ENCODE results near the gene NCL. TPM values are rescaled to one million over a fixed set of nuclear protein-coding genes. Genes with fewer than 3 reads are reported as not detected.

NCL gene
- total and polyA plus RNA-seq, 7 donors = 221 to 632 (median 382) TPM

DNA sequence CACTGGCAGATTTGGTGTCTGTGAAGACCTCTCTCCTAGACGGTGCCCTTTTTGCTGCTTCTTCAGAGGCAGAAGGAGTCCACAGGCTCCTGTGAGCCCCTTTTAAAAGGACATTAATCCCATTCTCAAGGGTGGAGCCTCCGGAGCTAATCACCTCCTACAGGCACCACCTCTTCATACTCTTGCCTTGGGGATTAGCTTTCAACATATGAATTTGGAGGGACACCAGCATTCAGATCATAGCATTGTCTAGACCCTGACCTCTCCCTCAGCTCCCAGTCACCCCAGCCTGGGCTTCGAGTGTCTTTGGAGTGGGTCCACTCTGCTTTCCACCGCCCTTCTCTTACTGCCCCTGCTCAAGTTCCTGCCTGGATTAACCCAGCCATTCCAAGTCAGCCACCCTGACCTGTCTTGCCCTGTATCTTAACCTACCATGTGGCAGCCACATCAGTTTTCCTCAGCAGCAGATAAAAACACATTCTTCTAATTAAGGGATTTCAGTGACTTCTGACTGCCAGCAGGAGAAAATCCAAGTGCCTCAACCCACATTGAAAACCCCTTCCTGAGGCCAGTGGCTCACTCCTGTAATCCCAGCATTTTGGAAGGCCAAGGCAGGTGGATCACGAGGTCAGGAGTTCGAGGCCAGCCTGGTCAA lies 6.1 kb upstream of the NCL start:
- DNase-seq = no peak
- WGBS, 3 donors = 67 to 71% (median 71%) methylated on average over 6 of the region's 6 CpGs
- no peak overlapping the region for H3K4me3 ChIP-seq
- TF ChIP-seq CTCF (IDR thresholded peaks at IDR 0.05) = no peak
- intact Hi-C loops (cut with DNase I) = no loop called here
- H3K36me3 ChIP-seq (ENCODE audit: insufficient read depth in 1 of 2, low read depth in 1 of 2) = no peaks in the 10 kb centered on the region
- no peaks in the 10 kb centered on the region for H3K27me3 ChIP-seq (ENCODE audit: insufficient read depth in 3 of 3, low read length in 2 of 3)
- H3K9me3 ChIP-seq = no peaks in the 10 kb centered on the region
- no peak for ATAC-seq
- H3K4me1 ChIP-seq = peaks cover 3% of the 10 kb centered on the region
- no peak overlapping the region for H3K27ac ChIP-seq

DNA sequence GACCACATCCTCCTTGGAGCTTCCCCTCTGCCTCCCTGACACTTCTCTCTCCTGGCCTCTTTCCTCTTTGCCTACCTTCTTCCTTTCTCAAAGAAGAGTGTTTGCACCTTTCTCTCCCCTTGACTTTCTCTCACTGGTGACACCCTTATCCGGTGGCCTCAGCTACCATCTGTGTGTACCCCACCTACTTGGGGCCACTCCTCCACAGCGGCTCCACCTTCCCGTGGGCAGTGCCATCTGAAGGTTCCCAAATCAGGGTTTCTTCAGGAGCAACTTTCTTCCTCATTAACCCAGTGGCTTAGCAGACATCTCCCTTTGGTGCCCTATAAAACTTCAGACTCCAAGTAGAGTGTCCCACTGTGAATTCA lies 5.3 kb upstream of the NCL start:
- intact Hi-C loops (cut with DNase I) = loop anchor here in 1 of 2 donors (5.0 kb wide), 1 partner anchor 43 kb away; no protein-coding TSS in a partner anchor
- DNase-seq (no peak), ATAC-seq (no peak)
- Histone ChIP-seq H3K27ac (no peak overlapping the region), H3K27me3 (ENCODE audit: insufficient read depth in 3 of 3, low read length in 2 of 3) (no peaks in the 10 kb centered on the region), H3K36me3 (ENCODE audit: insufficient read depth in 1 of 2, low read depth in 1 of 2) (no peaks in the 10 kb centered on the region), H3K4me1 (peaks cover 6% of the 10 kb centered on the region), H3K4me3 (no peak overlapping the region), H3K9me3 (no peaks in the 10 kb centered on the region)
- 55 to 71% (median 62%) methylated on average over 3 of the region's 3 CpGs for WGBS, 3 donors
- TF ChIP-seq CTCF (IDR thresholded peaks at IDR 0.05) = no peak

- DNase-seq (no peak), ATAC-seq (no peak)
- TF ChIP-seq CTCF (IDR thresholded peaks at IDR 0.05) = no peak
- no peaks in the 10 kb centered on the region for H3K27me3 ChIP-seq (ENCODE audit: insufficient read depth in 3 of 3, low read length in 2 of 3)
- peaks cover 10% of the 10 kb centered on the region for H3K4me1 ChIP-seq
- intact Hi-C loops (cut with DNase I) = loop anchor here in 1 of 2 donors (5.0 kb wide), 1 partner anchor 44 kb away; no protein-coding TSS in a partner anchor
- H3K9me3 ChIP-seq = no peaks in the 10 kb centered on the region
- no peak overlapping the region for H3K4me3 ChIP-seq
- H3K36me3 ChIP-seq (ENCODE audit: insufficient read depth in 1 of 2, low read depth in 1 of 2) = peaks cover 0 to 6% of the 10 kb centered on the region in 2 donors
- 66 to 74% (median 67%) methylated on average over 12 of the region's 12 CpGs for WGBS, 3 donors
- no peak overlapping the region for H3K27ac ChIP-seq
Measured at GRCh38 chr2:231467613-231468530, 3.6 kb upstream of the NCL start.

DNA sequence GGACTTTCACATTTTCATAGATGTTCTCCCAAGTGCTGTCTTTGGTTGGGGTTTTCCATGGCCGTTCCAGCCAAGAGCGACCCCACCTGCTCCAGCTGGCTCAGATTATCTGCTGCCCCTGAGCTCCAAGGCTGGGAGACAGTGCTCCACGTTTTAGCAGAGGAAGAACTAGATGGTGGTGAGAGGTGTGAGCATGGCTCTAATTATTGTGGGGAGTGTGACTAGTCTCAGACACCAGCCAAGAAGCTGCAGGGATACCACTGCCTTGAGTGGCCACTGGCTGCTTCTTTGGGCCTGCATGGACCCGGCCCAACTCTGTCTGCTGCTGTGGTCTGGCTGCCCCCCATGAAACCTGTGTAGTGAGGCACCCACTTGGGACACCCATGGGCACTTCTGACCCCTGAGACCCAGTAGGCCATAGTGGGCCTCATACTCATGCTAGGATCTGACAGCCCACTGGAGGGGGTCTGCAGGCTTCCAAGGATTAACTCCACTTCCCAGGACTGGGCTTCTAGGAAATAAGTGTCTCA lies 2.8 kb upstream of the NCL start:
- 81 to 92% (median 82%) methylated on average over 4 of the region's 4 CpGs for WGBS, 3 donors
- intact Hi-C loops (cut with DNase I) = loop anchor here in 1 of 2 donors (5.0 kb wide), 1 partner anchor 45 kb away; no protein-coding TSS in a partner anchor
- H3K9me3 ChIP-seq = no peaks in the 10 kb centered on the region
- no peak for TF ChIP-seq CTCF (IDR thresholded peaks at IDR 0.05)
- DNase-seq = no peak
- H3K27ac ChIP-seq = no peak overlapping the region
- peaks cover 18% of the 10 kb centered on the region for H3K4me1 ChIP-seq
- H3K4me3 ChIP-seq = no peak overlapping the region
- H3K27me3 ChIP-seq (ENCODE audit: insufficient read depth in 3 of 3, low read length in 2 of 3) = no peaks in the 10 kb centered on the region
- ATAC-seq = no peak
- peaks cover 0 to 14% of the 10 kb centered on the region in 2 donors for H3K36me3 ChIP-seq (ENCODE audit: insufficient read depth in 1 of 2, low read depth in 1 of 2)

All from psoas muscle (tissue), 8 donors.